HG02759 (cell line): ENCODE data around the gene SLC9A5.

Experiments
- ATAC-seq: cut with Tn5 transposase; IDR thresholded peaks from one replicate; pipeline ENCODE4 v1.9.1; 2021; ENCODE audit warnings: mild to moderate bottlenecking, moderate library complexity; ENCODE audit not compliant: unreplicated experiment

The SLC9A5 gene

GRCh38 chr16:67248401-67249177 is at the start of gene SLC9A5:
Gene SLC9A5 (plus strand): TSS chr16:67248979. CDS start chr16:67249015, 36 bp downstream.
- ATAC-seq, result no peak

DNA sequence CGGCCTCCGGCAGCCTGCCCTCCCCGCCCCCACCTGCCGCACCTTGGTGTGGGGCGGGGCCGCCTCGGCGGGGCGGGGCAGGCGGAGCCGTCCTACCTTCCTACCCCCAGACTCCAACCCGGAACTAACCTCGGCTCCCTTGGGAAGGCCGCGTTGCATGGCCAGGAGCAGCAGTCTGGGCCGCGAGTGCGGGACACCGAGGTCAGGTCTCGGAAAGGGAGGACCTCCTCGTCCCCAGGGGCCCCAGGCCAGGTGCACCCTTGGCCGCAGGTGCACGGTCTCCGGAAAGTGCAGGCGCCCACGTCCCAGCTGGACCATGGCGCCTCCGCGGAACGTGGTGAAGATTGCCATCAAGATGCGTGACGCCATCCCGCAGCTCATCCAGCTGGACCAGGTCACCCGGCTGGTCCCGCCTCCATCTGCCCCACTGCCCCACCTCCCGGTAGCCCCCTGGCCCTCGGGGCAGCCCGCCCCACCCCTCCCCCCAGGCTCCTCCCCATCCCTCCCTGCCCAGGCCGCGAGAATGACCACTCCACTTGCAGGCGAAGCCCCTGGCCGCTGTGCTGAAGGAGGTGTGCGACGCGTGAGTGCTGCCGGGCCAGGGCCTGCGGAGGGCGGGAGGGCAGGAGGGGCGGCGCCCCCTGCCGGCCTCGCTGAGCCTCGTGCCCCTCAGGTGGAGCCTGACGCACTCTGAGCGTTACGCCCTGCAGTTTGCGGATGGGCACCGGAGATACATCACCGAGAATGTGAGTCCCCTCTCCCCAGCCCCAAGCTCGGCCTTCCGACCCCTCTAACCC is 49.6 kb upstream of the SLC9A5 start, which contains the start of gene ELMO3:
ELMO3 (plus strand) TSS at position 121 of the 797 bp plus-strand sequence; CDS start at position 317, 196 bp downstream.
- ATAC-seq, result no peak

DNA sequence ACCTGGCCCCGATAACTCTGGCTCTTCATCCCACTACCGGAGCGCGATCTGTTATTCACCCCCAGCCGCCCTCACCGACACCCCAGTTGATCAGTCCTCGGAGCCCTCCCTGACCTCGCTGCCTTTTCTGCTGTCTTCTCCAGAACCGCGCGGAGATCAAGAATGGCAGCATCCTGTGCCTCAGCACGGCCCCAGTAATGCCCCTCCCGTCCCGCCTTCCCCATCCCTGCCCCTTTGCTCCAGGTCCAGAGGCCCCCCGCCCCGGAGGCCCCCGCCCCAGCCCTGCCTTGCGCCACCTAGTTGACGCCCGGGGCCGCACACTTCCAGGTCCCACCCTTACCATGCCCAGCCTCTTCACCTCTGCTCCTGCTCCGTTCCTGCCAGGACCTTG is 49.0 kb upstream of the SLC9A5 start:
- no peak for ATAC-seq

DNA sequence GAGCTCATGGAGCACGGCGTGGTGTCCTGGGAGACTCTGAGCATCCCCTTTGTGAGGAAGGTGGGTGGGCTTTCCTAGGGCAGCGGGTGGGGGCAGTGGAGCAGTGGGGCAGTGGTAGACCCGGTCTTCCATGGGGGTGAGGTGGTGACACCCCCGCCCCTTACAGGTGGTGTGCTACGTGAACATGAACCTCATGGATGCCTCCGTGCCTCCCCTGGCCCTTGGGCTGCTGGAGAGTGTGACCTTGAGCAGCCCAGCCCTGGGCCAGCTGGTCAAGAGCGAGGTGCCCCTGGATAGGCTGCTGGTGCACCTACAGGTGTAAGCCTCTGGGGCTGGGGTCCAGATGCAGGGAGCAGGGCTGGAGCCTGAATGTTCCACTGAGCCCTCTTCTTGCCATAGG is 48.3 kb upstream of the SLC9A5 start:
- no peak for ATAC-seq

DNA sequence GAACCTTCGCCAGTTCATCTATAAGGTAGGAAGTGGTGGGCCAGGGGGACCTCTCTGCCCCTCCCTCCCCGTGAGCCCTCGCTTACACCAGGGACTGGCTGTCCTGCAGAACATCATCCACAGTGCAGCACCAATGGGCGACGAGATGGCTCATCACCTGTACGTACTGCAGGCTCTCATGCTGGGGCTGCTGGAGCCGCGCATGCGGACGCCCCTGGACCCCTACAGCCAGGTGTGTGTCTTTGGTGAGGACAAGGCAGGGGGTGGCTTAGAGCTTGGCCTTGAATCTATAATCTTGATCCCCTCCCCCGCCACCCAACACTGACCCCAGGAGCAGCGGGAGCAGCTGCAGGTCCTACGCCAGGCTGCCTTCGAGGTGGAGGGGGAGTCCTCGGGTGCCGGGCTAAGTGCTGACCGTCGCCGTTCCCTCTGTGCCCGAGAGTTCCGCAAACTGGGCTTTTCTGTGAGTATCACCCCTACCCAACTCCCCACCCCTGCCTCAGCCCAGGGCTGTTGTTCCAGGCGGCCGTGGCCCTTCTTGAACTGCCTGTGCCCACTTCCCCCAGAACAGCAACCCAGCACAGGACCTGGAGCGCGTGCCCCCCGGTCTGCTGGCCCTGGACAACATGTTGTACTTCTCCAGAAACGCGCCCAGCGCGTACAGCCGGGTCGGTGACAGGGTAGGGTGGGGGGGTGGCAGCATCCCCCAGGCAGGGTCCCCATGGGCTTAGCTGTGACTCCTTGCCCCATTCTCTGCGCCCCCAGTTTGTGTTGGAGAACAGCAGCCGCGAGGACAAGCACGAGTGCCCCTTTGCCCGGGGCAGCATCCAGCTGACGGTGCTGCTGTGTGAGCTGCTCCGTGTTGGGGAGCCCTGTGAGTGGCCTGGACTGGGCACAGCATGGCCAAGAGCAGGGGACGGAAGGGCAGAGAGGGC is 47.1 kb upstream of the SLC9A5 start:
- no peak for ATAC-seq

DNA sequence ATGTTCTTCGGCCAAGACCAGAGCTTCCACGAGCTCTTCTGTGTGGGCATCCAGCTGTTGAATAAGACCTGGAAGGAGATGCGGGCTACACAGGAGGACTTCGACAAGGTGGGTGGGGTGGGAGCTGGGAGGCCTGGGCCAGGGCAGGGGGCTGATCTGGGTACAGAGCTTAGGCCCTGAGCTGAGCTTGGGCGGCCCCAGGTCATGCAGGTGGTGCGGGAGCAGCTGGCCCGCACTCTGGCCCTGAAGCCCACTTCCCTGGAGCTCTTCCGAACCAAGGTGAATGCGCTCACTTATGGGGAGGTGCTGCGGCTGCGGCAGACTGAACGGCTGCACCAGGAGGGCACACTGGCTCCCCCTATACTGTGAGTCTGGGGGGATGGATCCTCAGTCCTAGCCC is 46.4 kb upstream of the SLC9A5 start:
- no peak for ATAC-seq

- no peak for ATAC-seq
Measured at GRCh38 chr16:67202956-67203493, 45.8 kb upstream of the SLC9A5 start.

DNA sequence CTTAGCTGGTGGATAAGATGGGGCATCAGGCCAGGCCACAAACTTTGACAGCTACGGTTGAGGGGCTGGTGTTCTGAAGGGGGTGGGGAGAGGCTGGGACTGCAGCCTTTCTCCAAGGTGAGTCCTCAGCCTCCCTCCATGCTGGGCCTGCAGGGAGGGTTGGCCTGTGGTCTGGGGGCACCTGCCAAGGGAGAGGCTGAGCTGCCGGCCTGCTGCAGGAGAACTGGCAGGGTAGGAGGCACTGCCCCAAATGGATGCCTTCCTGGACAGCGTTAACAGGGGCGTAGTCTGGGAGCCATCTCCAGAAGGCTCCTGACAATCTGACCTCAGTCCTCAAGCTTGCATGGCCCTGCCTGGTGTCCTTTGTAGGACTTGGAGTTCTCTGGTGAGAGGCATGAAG is 44.7 kb upstream of the SLC9A5 start:
- ATAC-seq, result no peak

GRCh38 chr16:67206129-67206837 is 42.5 kb upstream of the SLC9A5 start:
- no peak for ATAC-seq

DNA sequence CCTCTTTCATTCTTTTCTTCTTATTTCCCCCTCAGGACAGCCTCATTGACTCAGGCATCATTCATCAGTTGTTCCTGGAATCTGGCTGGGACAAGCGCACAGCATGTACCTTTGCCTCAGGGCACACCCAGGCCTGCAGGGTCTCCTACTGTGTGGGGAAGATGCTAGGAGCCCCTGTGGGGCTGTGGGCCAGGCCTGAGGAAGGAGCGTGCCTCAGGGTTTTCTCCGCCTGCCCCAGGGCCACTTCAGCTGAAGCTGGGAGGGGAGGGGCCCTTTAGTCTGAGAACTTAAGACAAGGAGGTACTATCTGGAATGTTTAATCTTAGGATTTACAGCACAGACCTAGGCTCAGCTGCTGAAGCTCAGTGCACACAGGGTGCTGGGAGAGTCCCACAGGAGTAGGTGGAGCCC is 41.9 kb upstream of the SLC9A5 start:
- no peak for ATAC-seq

DNA sequence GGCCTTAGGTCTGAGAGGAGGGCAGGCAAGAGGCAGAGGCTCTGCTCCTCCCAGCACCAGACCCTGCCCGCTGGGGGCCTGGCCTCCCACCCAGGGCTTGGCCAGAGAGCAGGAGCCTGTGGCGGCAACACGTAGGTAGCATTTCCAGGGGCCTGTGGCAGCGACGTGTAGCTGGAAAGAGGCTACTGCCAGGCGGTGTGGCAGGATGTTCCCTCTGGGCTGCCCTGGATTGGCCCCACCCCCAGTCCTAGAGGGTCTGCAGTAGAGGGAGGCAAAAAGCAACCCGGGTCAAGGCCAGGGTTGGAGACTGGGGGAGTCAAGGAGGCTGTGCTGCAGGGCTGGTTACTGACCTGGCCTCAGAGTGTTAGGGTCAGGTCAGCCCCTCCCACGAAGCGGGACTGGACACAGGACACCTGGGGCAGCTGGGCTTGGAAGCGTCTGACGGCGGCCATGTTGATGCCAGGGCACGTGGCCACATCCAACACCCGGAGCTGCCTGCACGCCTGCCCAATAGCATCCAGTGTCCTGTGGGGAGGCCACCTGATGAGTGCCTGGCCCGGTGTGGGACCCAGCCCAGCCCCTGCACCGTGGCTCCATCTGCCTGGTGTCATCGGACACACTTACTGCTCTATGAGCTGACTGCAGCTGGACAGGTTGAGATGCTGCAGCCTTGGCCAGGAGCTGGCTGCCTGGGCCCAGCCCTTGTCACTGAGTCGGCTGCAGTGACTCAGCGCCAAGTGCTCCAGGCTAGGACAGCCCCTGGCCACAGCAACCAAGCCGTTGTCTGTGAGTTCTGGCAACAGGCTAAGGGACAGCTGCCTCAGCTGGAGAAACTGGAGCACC is 41.3 kb upstream of the SLC9A5 start:
- ATAC-seq, result no peak

GRCh38 chr16:67208154-67208896 is 40.5 kb upstream of the SLC9A5 start:
- ATAC-seq, result no peak

DNA sequence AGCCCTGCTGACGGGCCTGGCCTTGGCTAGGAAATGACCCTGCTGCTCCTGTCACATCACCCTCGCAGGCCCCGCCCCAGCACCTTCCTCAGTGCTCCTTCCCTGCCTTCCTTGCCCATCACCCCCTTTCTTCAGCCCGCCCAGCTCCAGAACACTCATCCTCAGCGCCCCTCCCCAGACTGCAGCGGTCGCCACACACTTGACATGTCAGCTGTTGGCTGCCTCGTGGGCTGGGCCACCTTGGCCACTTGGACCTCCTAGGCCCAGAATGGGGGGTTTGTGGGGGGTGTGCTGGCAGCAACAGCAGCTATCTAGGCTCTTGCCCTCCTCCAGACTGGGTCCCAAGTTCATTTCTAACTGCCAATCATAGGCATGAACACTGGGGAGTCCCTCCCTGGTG is 39.2 kb upstream of the SLC9A5 start:
- no peak for ATAC-seq

DNA sequence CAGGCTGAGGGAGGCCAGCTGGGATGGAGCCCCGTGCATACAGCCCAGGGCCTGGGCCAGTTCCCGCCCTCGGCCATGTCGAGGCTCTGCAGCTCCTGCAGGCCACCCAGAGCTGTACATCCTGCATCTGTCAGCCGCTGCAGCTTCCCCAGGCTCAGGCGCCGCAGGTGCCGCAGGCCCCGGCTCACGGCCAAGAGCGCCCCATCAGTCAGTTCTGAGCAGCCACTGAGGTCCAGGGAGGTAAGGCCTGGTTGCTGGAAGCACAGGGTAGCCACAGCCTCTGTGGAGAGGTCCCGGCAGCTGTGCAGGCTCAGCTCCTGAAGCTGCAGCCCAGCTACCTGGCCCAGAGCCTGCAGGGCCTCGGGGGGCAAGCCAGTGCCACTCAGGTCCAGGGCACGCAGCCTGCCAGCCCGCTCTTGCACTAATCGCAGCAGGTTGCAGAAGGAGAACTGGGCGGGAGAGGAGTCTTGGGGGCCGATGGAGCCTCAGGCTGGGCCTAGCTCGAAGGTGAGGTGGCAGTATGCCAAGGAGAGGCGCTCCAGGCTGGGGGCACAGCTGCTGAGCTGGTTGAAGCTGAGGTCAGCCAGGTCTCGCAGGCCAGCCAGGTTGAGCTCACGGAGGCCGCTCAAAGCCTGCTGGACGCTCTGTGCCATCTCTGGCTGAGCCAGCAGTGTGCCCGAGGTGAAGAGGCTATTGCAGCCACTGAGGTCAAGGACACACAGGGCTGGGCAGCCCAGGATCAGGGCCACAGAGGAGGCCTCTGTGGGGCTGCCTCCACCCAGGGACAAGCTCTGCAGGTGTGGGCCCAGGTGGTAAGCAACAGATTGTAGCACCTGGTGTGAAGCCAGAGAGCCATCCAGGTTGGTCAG is 38.5 kb upstream of the SLC9A5 start:
- no peak for ATAC-seq

DNA sequence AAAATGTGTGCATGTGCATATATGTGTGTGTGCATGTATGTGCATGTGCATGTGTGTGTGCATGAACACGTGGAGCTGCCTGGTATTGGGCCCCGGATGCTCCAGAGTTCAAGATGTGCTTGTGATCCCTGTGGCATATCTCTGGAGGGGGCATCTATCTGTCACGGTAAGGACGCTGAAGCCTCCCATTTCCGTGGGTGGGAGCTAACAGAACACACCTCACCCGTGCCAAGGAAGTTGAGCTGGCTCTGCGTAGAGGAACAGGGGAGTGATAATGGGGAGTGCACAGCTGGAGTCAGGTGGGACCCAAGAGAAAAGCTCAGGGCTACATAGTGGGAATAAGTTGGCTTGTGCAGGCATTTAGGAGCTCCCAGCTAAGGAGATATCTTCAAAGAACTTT is 37.1 kb upstream of the SLC9A5 start:
- no peak for ATAC-seq

GRCh38 chr16:67212766-67213165 is 36.0 kb upstream of the SLC9A5 start:
- no peak for ATAC-seq

GRCh38 chr16:67213197-67214019 is 35.4 kb upstream of the SLC9A5 start:
- ATAC-seq, result no peak
